HG03565 (cell line): Measurements from ENCODE around the gene CTNNA1.

Source experiments
- ATAC-seq: cut with Tn5 transposase; IDR thresholded peaks from one replicate; pipeline ENCODE4 v1.9.1; 2021; ENCODE audit warnings: mild to moderate bottlenecking, moderate library complexity; ENCODE audit not compliant: unreplicated experiment

Gene CTNNA1

GRCh38 chr5:138981586-138981985 lies 228.4 kb downstream of the CTNNA1 start:
- no peak for ATAC-seq

DNA sequence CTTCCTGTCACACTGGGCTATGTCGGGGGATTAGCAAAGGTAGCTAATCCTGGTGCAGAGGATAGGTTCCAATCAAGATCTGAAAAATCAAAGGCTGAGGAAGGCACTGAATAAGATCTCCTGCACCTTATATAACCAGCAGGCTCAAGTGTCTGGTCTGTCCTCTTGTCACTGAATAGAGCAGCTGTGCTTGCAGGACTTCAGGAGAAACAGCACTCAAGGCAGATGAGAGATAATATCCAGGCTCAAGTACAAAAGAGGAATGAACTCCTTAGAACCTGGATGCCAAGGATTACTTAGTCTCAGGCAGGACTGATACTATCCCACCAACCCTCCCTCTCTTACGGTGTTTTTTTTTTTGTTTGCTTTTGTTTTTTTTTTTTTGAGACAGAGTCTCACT lies 230.8 kb downstream of the CTNNA1 start:
- ATAC-seq = no peak
